ENCODE results near the gene PRKRIP1.
"Not testable (repeated sequence)": the region's sequence is repeated elsewhere in the genome, so short reads cannot be mapped to it uniquely, and the experiment has no call there.

PRKRIP1 gene, protein sequence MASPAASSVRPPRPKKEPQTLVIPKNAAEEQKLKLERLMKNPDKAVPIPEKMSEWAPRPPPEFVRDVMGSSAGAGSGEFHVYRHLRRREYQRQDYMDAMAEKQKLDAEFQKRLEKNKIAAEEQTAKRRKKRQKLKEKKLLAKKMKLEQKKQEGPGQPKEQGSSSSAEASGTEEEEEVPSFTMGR

DNA sequence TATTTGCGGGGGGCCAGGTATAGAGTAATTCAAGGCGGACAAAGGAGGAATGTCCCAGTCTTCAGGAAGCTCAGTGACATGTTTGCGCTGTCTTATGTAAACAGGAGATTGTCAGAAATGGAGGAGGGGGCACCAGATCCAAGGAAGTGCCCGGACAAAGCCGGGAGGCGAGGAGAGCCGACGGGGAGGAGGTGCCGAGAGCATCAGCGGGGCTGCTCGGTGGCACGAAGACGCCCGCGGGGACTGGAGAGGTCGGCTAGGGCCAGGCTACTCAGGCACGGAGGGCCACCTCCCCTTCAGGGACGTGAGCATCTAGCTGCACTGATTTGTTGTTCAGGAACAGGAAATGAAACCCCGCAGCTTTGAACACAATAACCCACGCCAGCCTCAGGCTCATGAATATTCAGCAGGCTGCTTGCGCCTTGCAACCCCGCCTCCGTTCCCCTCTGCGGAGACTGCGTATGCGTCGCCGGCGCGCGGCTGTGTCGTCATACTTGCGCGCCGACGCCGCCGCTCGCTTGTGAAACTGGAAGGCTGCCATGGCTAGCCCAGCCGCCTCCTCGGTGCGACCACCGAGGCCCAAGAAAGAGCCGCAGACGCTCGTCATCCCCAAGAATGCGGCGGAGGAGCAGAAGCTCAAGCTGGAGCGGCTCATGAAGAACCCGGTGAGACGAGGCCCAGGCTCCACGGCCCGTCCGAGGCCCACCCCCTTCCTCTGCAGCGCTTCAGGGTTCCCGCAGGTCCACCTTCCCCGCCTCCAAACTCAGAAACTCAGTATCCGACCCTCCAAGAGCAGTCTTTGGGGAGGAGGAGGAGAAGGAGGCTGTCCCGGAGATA is at the start of gene PRKRIP1:
Gene PRKRIP1, plus strand, starts transcription at position 491 of the 837 bp plus-strand sequence. Its CDS starts 49 bp downstream, at position 540.
- DNase-seq = peak; percentile 41 to 70

DNA sequence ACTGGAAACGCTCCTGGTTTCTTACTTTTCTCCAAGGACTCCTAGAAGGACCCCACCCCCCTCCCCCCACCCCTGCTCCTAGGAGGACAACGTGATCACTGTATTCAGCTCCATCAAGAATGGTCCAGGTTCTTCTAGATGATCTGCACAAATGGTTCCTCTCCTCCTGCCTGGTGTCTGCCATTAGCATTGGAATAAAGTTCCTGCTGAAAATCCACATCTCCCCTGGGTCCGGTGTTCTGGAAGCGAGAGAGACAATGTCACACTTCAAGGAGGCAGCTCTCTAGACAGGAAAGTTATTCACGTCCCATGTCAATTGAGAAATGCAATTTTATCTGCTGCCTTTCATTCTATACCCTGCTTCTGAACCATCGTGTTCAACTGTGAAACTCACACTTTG is 49.2 kb upstream of the PRKRIP1 start:
- not testable (repeated sequence) for DNase-seq

DNA sequence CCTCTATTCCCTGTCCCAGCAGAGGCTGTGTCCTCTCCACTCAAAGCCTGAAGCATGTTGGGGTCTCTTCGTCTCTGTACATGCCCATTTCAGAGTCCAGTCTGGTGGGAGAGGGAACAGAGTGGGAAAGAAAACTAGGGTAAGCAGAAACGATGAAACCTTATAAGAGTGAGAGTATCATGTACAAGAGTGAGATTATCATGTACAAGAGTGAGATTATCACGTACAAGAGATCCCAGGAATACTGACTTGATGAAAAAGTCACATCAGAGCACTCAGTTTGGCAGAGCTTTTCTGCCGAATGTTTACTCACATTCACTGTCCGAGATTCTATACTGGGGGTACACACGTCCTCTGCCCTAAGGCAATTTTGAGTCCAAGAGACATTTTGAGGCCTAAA is 39.8 kb upstream of the PRKRIP1 start, which contains the start of gene SPDYE6:
Gene SPDYE6, minus strand, starts transcription at position 101 of the 400 bp plus-strand sequence. CDS start 421 bp downstream, outside the sequence.
- DNase-seq = not testable (repeated sequence)

- peak; percentile 50 to 96 for DNase-seq
Measured at GRCh38 chr7:102363549-102364393, 32.4 kb upstream of the PRKRIP1 start.

- not testable (repeated sequence) for DNase-seq
Measured at GRCh38 chr7:102364394-102364886, 31.7 kb upstream of the PRKRIP1 start.

DNA sequence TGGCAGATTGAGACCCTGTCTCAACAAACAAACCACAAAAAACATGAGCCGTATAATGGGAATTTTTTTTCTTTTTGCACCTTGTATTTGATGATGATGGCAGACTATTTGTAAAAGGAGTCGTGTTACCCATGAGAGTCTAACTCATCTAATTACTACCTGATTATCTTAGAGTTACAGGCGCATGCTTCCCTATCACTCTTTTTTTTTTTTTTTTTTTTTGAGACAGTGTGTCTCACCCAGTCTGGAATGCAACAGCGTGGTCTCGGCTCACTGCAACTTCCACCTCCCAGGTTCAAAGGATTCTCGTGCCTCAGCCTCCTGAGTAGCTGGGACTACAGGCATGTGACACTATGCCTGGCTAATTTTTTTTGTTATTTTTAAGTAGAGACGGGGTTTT is 30.8 kb upstream of the PRKRIP1 start:
- not testable (repeated sequence) for DNase-seq

- not testable (repeated sequence) for DNase-seq
Measured at GRCh38 chr7:102370038-102370437, 26.1 kb upstream of the PRKRIP1 start.

DNA sequence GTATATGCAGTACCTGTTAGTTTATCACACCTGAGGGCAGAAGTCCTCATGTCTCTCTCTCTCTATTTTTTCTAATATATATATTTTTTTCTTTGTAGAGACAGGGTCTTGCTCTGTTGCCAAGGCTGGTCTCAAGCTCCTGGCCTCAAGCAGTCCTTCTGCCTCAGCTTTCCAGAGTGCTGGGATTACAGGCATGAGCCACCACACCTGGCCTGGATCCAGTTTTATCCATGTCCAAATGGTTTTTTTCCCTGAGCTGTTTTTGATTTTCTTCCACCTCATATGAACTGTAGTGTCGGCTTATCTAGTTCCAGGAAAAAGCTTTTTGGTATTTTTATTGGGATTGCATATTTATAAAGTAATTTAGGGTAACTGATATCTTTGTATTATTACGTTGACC is 23.4 kb upstream of the PRKRIP1 start:
- DNase-seq = not testable (repeated sequence)

- DNase-seq = no peak
Measured at GRCh38 chr7:102376964-102377466, 19.1 kb upstream of the PRKRIP1 start.

- not testable (repeated sequence) for DNase-seq
Measured at GRCh38 chr7:102380837-102381236, 15.3 kb upstream of the PRKRIP1 start.

DNA sequence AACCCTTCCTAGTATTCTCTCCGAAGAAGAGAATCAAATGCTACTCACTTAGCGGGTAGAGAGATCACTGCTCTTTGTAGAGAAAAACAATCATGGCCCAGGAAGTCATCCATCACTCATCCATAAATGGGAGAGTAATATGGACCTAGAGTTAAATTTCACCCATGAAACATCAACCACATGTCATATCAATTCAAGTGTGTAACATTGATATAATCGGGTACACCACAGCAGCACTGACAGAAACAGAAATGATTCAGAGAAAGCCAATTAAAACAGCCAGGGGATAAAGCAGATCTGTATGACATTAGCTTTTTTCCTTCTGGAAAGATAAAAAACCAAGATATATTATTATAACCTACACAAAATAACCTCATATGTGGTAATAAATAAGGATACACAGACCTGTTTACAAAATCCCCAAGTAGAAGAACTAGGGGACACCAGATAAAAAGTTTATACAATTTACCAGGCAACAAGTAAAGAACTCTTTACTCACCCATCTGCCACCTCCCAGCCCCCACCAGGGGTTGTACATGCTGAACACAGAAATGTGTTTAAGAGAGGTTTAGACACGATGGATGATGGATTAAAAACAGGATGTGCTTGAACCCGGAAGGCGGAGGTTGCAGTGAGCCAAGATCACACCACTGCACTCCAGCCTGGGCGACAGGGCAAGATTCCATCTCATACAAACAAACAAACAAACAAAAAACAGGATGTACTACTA is 14.3 kb upstream of the PRKRIP1 start:
- DNase-seq = not testable (repeated sequence)

DNA sequence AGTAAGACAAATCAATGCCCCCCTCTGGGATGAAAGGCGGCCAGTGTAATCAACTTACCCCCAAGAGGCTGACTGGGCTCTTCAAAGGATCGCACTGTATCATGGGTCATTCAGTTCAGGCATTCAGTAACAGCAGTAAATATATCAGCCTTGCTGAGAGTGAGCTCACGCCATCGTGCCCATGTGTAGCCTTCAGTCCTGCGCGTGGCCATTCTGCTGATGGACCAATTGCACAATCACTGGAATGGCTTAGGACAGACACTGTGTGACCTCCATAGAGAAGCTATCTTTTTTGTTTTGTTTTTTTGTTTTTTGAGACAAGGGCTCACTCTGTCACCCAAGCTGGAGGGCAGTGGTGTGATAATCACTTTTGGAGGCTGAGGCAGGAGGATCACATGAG is 9.1 kb upstream of the PRKRIP1 start:
- no peak for DNase-seq

DNA sequence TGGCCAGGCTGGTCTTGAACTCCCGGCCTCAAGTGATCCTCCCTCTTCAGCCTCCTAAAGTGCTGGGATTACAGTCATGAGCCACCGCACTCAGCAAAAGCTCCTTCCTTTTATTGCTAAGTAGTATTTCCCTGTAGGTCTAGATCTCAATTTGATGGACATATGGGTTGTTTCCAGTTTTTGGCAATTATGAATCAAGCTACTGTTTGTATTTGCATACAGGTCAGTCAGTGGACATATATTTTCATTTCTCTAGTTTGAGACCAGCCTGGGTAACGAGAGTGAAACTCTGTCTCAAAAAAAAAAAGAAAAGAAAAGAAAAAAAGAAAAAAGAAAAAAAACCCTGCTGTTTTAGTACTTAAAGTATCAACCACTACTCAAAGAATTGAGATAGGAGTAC is 6.4 kb upstream of the PRKRIP1 start:
- DNase-seq = no peak

GRCh38 chr7:102390697-102391484 is 5.3 kb upstream of the PRKRIP1 start:
- peak; percentile 27 to 44 for DNase-seq

DNA sequence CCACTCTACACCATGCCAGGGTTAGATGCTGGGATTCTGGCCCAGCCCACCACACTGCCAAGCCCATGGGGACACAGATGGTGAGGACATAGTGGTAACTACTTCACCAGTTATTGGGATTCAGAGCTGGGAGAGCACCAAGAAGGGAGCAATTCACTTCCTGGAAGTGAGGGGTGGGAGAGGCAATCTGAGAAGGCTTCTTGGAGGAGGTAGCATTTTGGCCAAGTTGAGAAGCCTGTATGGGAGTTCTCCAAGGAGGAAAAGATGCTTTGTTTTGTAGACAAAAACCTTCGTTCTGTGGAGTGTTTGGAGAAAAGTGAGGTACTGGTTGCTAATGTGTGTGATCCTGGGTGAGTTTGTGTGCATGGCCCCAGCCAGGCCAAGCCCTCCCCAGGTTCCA is 3.8 kb upstream of the PRKRIP1 start:
- no peak for DNase-seq

GRCh38 chr7:102393467-102393866 is 2.7 kb upstream of the PRKRIP1 start:
- no peak for DNase-seq

GRCh38 chr7:102395592-102395872 is 631 bp upstream of the PRKRIP1 start:
- no peak for DNase-seq

- no peak for DNase-seq
Measured at GRCh38 chr7:102396710-102397019, 502 bp downstream of the PRKRIP1 start.

DNA sequence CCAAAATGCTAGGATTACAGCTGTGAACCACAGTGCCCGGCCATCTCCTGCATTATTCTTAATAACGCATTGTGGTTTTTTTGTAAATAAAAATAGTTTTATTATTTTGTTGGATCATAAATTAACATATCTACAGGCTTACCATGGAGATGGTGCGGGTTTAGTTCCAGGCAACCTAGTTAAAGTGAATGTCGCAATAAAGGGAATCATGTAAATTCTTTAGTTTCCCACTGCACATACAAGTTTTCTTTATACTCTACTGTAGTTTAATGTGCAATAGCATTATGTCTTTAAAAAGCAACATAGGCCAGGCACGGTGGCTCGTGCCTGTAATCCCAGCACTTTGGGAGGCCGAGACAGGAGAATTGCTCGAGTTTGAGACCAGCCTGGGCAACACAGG is 2.4 kb downstream of the PRKRIP1 start:
- no peak for DNase-seq

DNA sequence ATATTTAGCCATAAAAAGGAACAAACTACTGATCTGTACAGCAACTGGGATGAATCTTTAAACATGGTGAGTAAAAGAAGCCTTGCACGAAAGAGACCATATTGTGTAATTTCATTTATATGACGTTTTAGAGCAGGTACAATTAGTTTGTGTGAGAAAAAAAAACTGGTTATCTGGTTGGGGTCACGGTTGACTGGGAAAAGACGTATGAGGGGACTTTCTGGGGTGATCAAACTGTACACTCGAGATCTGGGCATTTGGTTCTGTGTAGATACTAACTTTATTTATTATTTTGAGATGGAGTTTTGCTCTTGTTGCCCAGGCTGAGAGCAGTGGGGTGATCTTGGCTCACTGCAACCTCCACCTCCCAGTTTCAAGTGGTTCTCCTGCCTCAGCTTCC is 4.2 kb downstream of the PRKRIP1 start:
- no peak for DNase-seq

GRCh38 chr7:102403563-102403962 is 7.4 kb downstream of the PRKRIP1 start:
- no peak for DNase-seq

Data from bone marrow (tissue), 2 donors.